ENCODE results near the gene SVIP. TPM values are rescaled to one million over a fixed set of nuclear protein-coding genes. Genes with fewer than 3 reads are reported as not detected.

The SVIP gene, protein sequence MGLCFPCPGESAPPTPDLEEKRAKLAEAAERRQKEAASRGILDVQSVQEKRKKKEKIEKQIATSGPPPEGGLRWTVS
- total RNA-seq, result 11.1 TPM

GRCh38 chr11:22829231-22830081, at the start of gene SVIP:
Gene SVIP (minus strand): TSS chr11:22829801. CDS start chr11:22829748, 53 bp downstream.

DNA sequence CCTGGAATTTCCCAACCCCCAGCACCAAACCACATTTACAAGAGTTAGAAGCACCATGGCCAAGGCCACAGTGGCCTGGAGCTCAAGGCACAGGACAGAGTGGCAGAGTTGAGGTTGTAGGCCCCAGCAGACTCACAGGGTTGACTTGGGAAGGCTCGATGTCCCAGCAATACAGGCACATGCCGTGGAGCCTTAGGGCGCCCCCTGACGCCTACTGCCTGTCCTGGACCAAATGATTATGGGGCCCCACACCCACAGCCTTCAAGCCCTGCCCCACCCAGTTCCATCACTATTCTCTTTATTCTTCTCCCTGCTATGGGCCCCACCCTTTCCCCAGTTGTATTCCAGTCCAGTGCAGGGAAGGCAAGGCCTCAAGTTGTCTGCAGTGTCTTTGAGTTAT, 30.6 kb upstream of the SVIP start, which contains the start of gene CCDC179:
CCDC179 (minus strand) TSS at position 234 of the 400 bp plus-strand sequence; CDS start at position 181, 53 bp downstream.

Other genes with a start within 250 kb of the SVIP start
- gene FANCF, start 204.0 kb downstream of the SVIP start, total RNA-seq, result 25.8 TPM
- gene GAS2, start 163.2 kb downstream of the SVIP start, total RNA-seq, result 18.0 TPM
- not detected for gene CCDC179, start 30.7 kb upstream of the SVIP start, total RNA-seq

Measured in diencephalon (tissue), 1 donor.